ELR (cell line): ENCODE results near the gene AGFG1.

Experiments
- DNase-seq: peaks from one replicate; pipeline ENCODE4 v3.0.0-alpha.2; 2015; ENCODE audit warnings: low read depth

Gene AGFG1

GRCh38 chr2:227610123-227610522 lies 138.2 kb downstream of the AGFG1 start:
- DNase-seq, result no peak
